Dermis blood vessel endothelial cell (primary cell): ENCODE data around the gene SHTN1. TPM values are rescaled to one million over a fixed set of nuclear protein-coding genes. Genes with fewer than 3 reads are reported as not detected.

ENCODE experiments used
- DNase-seq: peaks from one replicate; pipeline ENCODE4 v3.0.0; 2010
- total RNA-seq: library from RNA; depleted of rRNA; stranded (reverse); fragments of >200 nt; gene quantifications from 2 replicates; pipeline ENCODE4 v1.2.3, GENCODE V29; 2014

Gene SHTN1
- total RNA-seq, 1 donor from 2014 or later, result 1.0 TPM

GRCh38 chr10:116984202-116984990 is 20.6 kb downstream of the SHTN1 start:
- no peak for DNase-seq

GRCh38 chr10:116980041-116980440 is 24.9 kb downstream of the SHTN1 start:
- no peak for DNase-seq

- no peak for DNase-seq
Measured at GRCh38 chr10:116978901-116979300, 26.1 kb downstream of the SHTN1 start.

GRCh38 chr10:116974456-116975005 is 30.5 kb downstream of the SHTN1 start:
- DNase-seq, result peak; percentile 91

- DNase-seq, result no peak
Measured at GRCh38 chr10:116973946-116974455, 31.0 kb downstream of the SHTN1 start.

GRCh38 chr10:116973371-116973905 is 31.5 kb downstream of the SHTN1 start:
- peak; percentile 15 for DNase-seq

- no peak for DNase-seq
Measured at GRCh38 chr10:116972131-116972530, 32.9 kb downstream of the SHTN1 start.

- DNase-seq, result no peak
Measured at GRCh38 chr10:116970050-116970449, 34.9 kb downstream of the SHTN1 start.

GRCh38 chr10:116968331-116968730 is 36.7 kb downstream of the SHTN1 start:
- no peak for DNase-seq

GRCh38 chr10:116961406-116962251 is 43.4 kb downstream of the SHTN1 start:
- DNase-seq, result no peak

GRCh38 chr10:116960066-116960776 is 44.8 kb downstream of the SHTN1 start:
- DNase-seq, result no peak

GRCh38 chr10:116952729-116953128 is 52.3 kb downstream of the SHTN1 start:
- DNase-seq, result no peak

GRCh38 chr10:116948530-116948870 is 56.5 kb downstream of the SHTN1 start:
- DNase-seq, result no peak

GRCh38 chr10:116947841-116948529 is 57.0 kb downstream of the SHTN1 start:
- DNase-seq, result peak; percentile 85

GRCh38 chr10:116944911-116945310 is 60.1 kb downstream of the SHTN1 start:
- no peak for DNase-seq

- DNase-seq, result no peak
Measured at GRCh38 chr10:116931806-116932205, 73.2 kb downstream of the SHTN1 start.

- DNase-seq, result no peak
Measured at GRCh38 chr10:116926426-116926825, 78.6 kb downstream of the SHTN1 start.

GRCh38 chr10:116925056-116925455 is 79.9 kb downstream of the SHTN1 start:
- no peak for DNase-seq

- no peak for DNase-seq
Measured at GRCh38 chr10:116919706-116920105, 85.3 kb downstream of the SHTN1 start.

GRCh38 chr10:116919164-116919563 is 85.8 kb downstream of the SHTN1 start:
- no peak for DNase-seq

GRCh38 chr10:116918583-116918982 is 86.4 kb downstream of the SHTN1 start:
- no peak for DNase-seq

- no peak for DNase-seq
Measured at GRCh38 chr10:116917481-116917880, 87.5 kb downstream of the SHTN1 start.
